Measurements from ENCODE around the gene LTBP3.

LTBP3 gene

GRCh38 chr11:65538232-65538914 is 19.8 kb downstream of the LTBP3 start:
- H3K27ac ChIP-seq (ENCODE audit: low read length) = no peak overlapping the region
- H3K9me3 ChIP-seq (ENCODE audit: control insufficient read depth in 1 of 2, low read length in 2 of 2) = no peaks in the 10 kb centered on the region
- H3K36me3 ChIP-seq (ENCODE audit: control insufficient read depth in 1 of 2, insufficient read depth in 2 of 2, low read length in 2 of 2) = peaks cover 5 to 44% of the 10 kb centered on the region in 2 donors
- H3K4me3 ChIP-seq (ENCODE audit: low read depth in 1 of 2, low read length in 2 of 2) = no peak overlapping the region
- no peaks in the 10 kb centered on the region for H3K27me3 ChIP-seq (ENCODE audit: low read depth, low read length)
- H3K4me1 ChIP-seq (ENCODE audit: control insufficient read depth in 1 of 2, insufficient read depth in 2 of 2, low read length in 2 of 2) = peaks cover 7 to 26% of the 10 kb centered on the region in 2 donors

- Histone ChIP-seq H3K36me3 (ENCODE audit: control insufficient read depth in 1 of 2, insufficient read depth in 2 of 2, low read length in 2 of 2) (peaks cover 9 to 50% of the 10 kb centered on the region in 2 donors), H3K4me1 (ENCODE audit: control insufficient read depth in 1 of 2, insufficient read depth in 2 of 2, low read length in 2 of 2) (peaks cover 7 to 26% of the 10 kb centered on the region in 2 donors), H3K27me3 (ENCODE audit: low read depth, low read length) (no peaks in the 10 kb centered on the region), H3K27ac (ENCODE audit: low read length) (no peak overlapping the region), H3K4me3 (ENCODE audit: low read depth in 1 of 2, low read length in 2 of 2) (no peak overlapping the region), H3K9me3 (ENCODE audit: control insufficient read depth in 1 of 2, low read length in 2 of 2) (no peaks in the 10 kb centered on the region)
Observed at GRCh38 chr11:65537620-65538231, 20.4 kb downstream of the LTBP3 start.

GRCh38 chr11:65537296-65537597 is 20.9 kb downstream of the LTBP3 start:
- H3K27ac ChIP-seq (ENCODE audit: low read length) = no peak overlapping the region
- no peak overlapping the region for H3K4me3 ChIP-seq (ENCODE audit: low read depth in 1 of 2, low read length in 2 of 2)
- H3K36me3 ChIP-seq (ENCODE audit: control insufficient read depth in 1 of 2, insufficient read depth in 2 of 2, low read length in 2 of 2) = peaks cover 10 to 55% of the 10 kb centered on the region in 2 donors
- no peaks in the 10 kb centered on the region for H3K9me3 ChIP-seq (ENCODE audit: control insufficient read depth in 1 of 2, low read length in 2 of 2)
- peaks cover 7 to 26% of the 10 kb centered on the region in 2 donors for H3K4me1 ChIP-seq (ENCODE audit: control insufficient read depth in 1 of 2, insufficient read depth in 2 of 2, low read length in 2 of 2)
- H3K27me3 ChIP-seq (ENCODE audit: low read depth, low read length) = no peaks in the 10 kb centered on the region

- Histone ChIP-seq H3K9me3 (ENCODE audit: control insufficient read depth in 1 of 2, low read length in 2 of 2) (no peaks in the 10 kb centered on the region), H3K36me3 (ENCODE audit: control insufficient read depth in 1 of 2, insufficient read depth in 2 of 2, low read length in 2 of 2) (peaks cover 13 to 60% of the 10 kb centered on the region in 2 donors), H3K27ac (ENCODE audit: low read length) (no peak overlapping the region), H3K4me3 (ENCODE audit: low read depth in 1 of 2, low read length in 2 of 2) (no peak overlapping the region), H3K4me1 (ENCODE audit: control insufficient read depth in 1 of 2, insufficient read depth in 2 of 2, low read length in 2 of 2) (peaks cover 7 to 23% of the 10 kb centered on the region in 2 donors), H3K27me3 (ENCODE audit: low read depth, low read length) (no peaks in the 10 kb centered on the region)
Observed at GRCh38 chr11:65536412-65537295, 21.5 kb downstream of the LTBP3 start.

- Histone ChIP-seq H3K36me3 (ENCODE audit: control insufficient read depth in 1 of 2, insufficient read depth in 2 of 2, low read length in 2 of 2) (peaks cover 28 to 76% of the 10 kb centered on the region in 2 donors), H3K27ac (ENCODE audit: low read length) (no peak overlapping the region), H3K4me3 (ENCODE audit: low read depth in 1 of 2, low read length in 2 of 2) (no peak overlapping the region)
Observed at GRCh38 chr11:65535102-65535501, 23.1 kb downstream of the LTBP3 start.

GRCh38 chr11:65532388-65533064 is 25.6 kb downstream of the LTBP3 start:
- peaks cover 35 to 66% of the 10 kb centered on the region in 2 donors for H3K36me3 ChIP-seq (ENCODE audit: control insufficient read depth in 1 of 2, insufficient read depth in 2 of 2, low read length in 2 of 2)
- no peak overlapping the region for H3K27ac ChIP-seq (ENCODE audit: low read length)
- no peaks in the 10 kb centered on the region for H3K9me3 ChIP-seq (ENCODE audit: control insufficient read depth in 1 of 2, low read length in 2 of 2)
- no peaks in the 10 kb centered on the region for H3K4me1 ChIP-seq (ENCODE audit: control insufficient read depth in 1 of 2, insufficient read depth in 2 of 2, low read length in 2 of 2)
- no peak overlapping the region for H3K4me3 ChIP-seq (ENCODE audit: low read depth in 1 of 2, low read length in 2 of 2)
- no peaks in the 10 kb centered on the region for H3K27me3 ChIP-seq (ENCODE audit: low read depth, low read length)

More at GRCh38 chr11:65535102-65535501, 23.1 kb downstream of the LTBP3 start:
- peaks cover 0 to 8% of the 10 kb centered on the region in 2 donors for H3K4me1 ChIP-seq (ENCODE audit: control insufficient read depth in 1 of 2, insufficient read depth in 2 of 2, low read length in 2 of 2)
- H3K27me3 ChIP-seq (ENCODE audit: low read depth, low read length) = no peaks in the 10 kb centered on the region
- no peaks in the 10 kb centered on the region for H3K9me3 ChIP-seq (ENCODE audit: control insufficient read depth in 1 of 2, low read length in 2 of 2)

- Histone ChIP-seq H3K4me1 (ENCODE audit: control insufficient read depth in 1 of 2, insufficient read depth in 2 of 2, low read length in 2 of 2) (peaks cover 6 to 15% of the 10 kb centered on the region in 2 donors), H3K4me3 (ENCODE audit: low read depth in 1 of 2, low read length in 2 of 2) (no peak overlapping the region), H3K9me3 (ENCODE audit: control insufficient read depth in 1 of 2, low read length in 2 of 2) (no peaks in the 10 kb centered on the region), H3K27ac (ENCODE audit: low read length) (no peak overlapping the region), H3K36me3 (ENCODE audit: control insufficient read depth in 1 of 2, insufficient read depth in 2 of 2, low read length in 2 of 2) (peaks cover 35 to 48% of the 10 kb centered on the region in 2 donors), H3K27me3 (ENCODE audit: low read depth, low read length) (no peaks in the 10 kb centered on the region)
Observed at GRCh38 chr11:65530157-65530496, 28.0 kb downstream of the LTBP3 start.

GRCh38 chr11:65529475-65530156 is 28.5 kb downstream of the LTBP3 start:
- Histone ChIP-seq H3K9me3 (ENCODE audit: control insufficient read depth in 1 of 2, low read length in 2 of 2) (no peaks in the 10 kb centered on the region), H3K4me1 (ENCODE audit: control insufficient read depth in 1 of 2, insufficient read depth in 2 of 2, low read length in 2 of 2) (peaks cover 6 to 15% of the 10 kb centered on the region in 2 donors), H3K4me3 (ENCODE audit: low read depth in 1 of 2, low read length in 2 of 2) (no peak overlapping the region), H3K27ac (ENCODE audit: low read length) (no peak overlapping the region), H3K36me3 (ENCODE audit: control insufficient read depth in 1 of 2, insufficient read depth in 2 of 2, low read length in 2 of 2) (peaks cover 35 to 42% of the 10 kb centered on the region in 2 donors), H3K27me3 (ENCODE audit: low read depth, low read length) (no peaks in the 10 kb centered on the region)

- peaks cover 9 to 21% of the 10 kb centered on the region in 2 donors for H3K4me1 ChIP-seq (ENCODE audit: control insufficient read depth in 1 of 2, insufficient read depth in 2 of 2, low read length in 2 of 2)
- H3K9me3 ChIP-seq (ENCODE audit: control insufficient read depth in 1 of 2, low read length in 2 of 2) = no peaks in the 10 kb centered on the region
- H3K4me3 ChIP-seq (ENCODE audit: low read depth in 1 of 2, low read length in 2 of 2) = no peak overlapping the region
- peaks cover 35 to 42% of the 10 kb centered on the region in 2 donors for H3K36me3 ChIP-seq (ENCODE audit: control insufficient read depth in 1 of 2, insufficient read depth in 2 of 2, low read length in 2 of 2)
- H3K27ac ChIP-seq (ENCODE audit: low read length) = no peak overlapping the region
- no peaks in the 10 kb centered on the region for H3K27me3 ChIP-seq (ENCODE audit: low read depth, low read length)
Observed at GRCh38 chr11:65528819-65529350, 29.3 kb downstream of the LTBP3 start.

- Histone ChIP-seq H3K27ac (ENCODE audit: low read length) (no peak overlapping the region), H3K27me3 (ENCODE audit: low read depth, low read length) (no peaks in the 10 kb centered on the region), H3K9me3 (ENCODE audit: control insufficient read depth in 1 of 2, low read length in 2 of 2) (no peaks in the 10 kb centered on the region), H3K36me3 (ENCODE audit: control insufficient read depth in 1 of 2, insufficient read depth in 2 of 2, low read length in 2 of 2) (peaks cover 23 to 29% of the 10 kb centered on the region in 2 donors), H3K4me1 (ENCODE audit: control insufficient read depth in 1 of 2, insufficient read depth in 2 of 2, low read length in 2 of 2) (peaks cover 9 to 27% of the 10 kb centered on the region in 2 donors), H3K4me3 (ENCODE audit: low read depth in 1 of 2, low read length in 2 of 2) (no peak overlapping the region)
Observed at GRCh38 chr11:65526744-65527143, 31.4 kb downstream of the LTBP3 start.
